T1000 (cell line): ENCODE results near the gene INHBB.
"Not testable (repeated sequence)": the region's sequence is repeated elsewhere in the genome, so short reads cannot be mapped to it uniquely, and the experiment has no call there.

Experiments
- DNase-seq: peaks from one replicate; lab custom pipeline; 2025; ENCODE audit warnings: mixed read lengths; lab: John Stamatoyannopoulos, UW

INHBB gene

DNA sequence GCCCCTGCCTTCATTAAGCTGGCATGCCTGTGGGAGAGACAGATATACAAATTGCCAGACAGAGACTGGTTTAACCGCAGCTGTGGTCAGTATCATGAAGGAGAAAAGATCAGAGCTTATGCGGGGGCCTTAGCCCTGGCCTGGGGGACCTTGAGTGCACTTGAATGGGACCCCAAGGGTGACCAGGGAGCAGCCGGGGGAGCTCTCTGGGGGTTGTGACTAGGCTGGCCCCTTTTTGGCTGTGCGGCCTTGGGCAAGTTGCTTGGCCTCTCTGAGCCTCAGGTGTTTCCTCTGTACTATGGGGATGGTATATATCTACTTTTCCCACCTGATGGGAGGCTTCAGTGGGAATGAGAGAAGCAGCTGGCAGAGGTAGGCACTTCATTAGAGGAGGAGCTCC is 35.7 kb downstream of the INHBB start:
- no peak for DNase-seq

DNA sequence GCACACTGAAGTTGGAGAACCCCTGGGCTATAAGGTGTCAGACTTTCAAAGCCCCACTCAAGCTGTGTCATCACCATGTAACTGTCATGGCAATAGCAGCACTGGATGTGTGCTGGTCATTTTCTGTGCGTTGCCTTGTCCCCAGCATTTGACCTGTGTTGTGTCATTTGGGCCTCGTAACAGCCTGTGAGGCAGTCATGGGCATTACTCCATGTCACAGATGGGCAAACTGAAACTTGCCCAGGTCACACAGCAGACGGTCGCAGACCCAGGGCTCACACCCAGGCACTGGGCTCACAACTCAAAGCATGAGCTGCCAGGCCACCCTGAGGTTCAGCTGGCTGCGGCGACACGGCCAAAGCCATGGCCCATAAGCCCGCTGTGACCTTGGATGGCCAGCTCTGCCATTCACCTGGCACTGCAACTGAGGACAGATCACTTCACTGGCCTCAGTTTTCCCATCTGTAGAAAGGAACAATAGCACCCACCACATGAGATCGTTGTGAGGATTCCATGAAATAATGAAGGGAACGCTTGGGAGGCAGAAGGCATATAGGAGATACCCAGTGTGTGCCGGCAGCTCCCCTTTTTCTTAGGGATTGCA is 36.7 kb downstream of the INHBB start:
- no peak for DNase-seq

DNA sequence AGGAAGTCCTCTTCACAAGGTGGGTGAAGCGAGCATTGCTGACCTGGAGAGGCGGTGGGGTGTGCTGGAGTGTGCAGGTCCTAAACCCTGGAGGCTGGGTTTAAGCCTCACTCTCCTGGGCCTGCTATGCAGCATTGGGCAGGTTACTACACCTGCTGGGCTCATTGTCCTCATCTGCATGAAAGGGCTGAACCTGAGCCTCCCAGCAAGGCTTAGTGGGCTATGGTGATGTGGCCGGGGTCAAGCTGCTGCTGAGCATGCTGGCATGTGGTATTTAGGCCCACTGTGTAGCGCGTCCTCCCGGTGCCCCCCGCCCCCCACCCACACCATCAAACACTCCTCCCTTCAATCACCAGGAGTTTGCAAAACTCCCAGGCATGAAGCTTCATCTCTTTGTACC is 37.3 kb downstream of the INHBB start:
- DNase-seq, result no peak

DNA sequence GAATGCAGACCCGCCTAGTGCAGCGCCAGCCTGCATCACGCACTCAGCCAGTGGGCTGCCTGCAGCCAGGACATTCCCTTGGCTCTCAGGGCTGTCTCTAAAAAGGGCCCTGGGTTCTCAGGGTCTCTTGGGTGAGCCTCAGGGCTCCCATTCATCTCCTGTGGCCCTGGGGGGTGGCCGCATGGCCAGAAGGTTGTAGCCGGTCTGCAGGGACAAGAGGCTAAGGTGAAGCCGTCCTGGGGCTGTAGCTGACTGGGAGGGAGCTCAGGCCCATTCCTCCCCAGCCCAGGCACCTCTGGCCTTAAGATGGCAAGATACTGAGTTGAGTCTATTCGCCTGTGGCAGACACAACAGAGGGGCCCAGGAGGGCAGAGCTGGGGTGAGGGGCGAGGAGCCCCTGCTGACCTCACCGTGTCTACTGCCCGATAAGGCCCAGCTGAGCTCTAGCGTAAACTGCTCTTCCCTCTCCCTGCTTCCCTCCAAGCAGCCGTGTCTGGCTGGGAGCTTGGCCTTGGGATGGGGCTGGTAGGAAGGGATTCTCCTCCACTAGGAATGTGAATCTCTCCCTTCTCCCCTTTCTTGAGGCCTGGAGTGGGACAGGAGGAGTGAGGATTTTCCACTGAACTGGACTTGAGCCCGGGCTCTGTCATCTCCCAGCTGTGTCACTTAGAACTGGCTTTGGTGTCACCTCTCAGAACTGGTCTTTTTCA is 37.9 kb downstream of the INHBB start:
- no peak for DNase-seq

DNA sequence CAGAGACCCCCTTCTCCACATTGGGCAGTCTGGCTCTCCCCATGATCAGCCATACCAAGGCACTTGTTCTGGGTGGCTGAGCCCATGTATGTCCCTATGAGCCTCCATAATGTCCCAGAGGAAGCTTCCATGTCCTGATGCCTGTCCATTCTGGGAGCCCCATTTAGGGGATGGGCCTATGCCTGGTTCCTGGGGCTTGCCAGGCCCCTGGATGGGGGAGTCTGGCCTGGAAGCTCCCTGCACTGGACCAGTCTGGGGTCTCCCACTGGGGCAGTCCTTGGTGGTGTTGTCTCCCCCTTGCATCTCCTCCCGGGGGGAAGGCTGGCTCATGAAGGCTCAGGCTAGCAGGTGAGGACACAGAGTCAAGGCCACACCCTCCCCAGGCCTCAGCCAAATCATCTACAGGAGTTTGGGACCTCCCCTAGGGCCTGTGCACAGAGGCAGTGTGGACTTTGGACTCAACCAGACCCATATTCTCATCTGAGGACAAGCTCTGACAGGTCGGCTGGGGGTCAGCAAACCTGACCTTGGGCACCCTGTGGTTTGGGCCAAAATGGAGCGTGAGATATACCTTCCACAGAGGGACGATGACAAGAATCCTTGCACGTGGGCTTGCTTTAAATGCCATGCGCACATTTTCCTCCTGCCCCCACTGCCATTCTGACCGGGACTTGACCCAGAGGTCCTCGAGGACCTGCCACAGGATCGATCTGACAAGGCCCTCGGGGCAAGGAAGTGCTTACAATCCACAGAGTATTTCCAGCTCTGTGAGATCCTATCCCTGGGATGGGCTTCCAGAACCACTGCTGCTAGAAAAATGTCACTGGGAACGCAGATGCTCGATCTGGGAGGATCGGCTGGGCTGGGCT is 38.8 kb downstream of the INHBB start:
- DNase-seq, result no peak

DNA sequence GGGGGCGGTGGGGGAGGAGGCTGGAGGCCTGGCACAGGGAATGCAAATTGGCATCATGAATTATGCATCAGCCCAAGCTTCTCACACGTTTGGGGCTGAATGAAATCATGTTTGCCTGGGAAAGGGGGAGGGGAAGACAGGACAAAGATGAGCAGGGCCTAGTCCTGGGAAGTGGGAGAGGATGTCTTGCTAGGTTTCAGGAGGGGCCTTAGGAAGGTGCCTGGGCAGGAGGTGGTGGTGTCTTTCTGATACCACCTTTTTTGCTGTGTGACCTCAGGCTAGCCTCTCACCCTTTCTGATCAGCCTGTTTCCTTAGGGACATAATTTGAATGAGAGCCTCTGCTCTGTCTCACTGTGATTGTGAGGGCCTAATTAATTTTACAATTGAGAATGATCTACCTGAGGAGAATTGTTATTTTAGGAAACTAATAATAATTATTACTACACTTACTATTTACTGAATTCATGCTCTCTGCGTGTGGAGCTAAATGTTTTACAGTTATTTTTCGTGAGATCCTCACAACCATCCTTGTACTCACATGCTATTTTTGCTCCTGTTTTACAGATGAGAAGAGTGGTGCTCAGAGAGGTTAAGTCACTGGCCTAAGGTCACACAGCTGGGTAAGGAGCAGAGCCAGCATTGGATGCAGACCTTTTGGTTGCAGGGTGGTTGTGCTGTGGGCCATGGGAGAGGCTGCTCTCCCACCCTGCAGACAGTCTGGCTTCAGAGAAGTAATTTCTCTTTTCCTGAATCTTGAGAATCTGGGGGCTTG is 39.6 kb downstream of the INHBB start:
- no peak for DNase-seq

DNA sequence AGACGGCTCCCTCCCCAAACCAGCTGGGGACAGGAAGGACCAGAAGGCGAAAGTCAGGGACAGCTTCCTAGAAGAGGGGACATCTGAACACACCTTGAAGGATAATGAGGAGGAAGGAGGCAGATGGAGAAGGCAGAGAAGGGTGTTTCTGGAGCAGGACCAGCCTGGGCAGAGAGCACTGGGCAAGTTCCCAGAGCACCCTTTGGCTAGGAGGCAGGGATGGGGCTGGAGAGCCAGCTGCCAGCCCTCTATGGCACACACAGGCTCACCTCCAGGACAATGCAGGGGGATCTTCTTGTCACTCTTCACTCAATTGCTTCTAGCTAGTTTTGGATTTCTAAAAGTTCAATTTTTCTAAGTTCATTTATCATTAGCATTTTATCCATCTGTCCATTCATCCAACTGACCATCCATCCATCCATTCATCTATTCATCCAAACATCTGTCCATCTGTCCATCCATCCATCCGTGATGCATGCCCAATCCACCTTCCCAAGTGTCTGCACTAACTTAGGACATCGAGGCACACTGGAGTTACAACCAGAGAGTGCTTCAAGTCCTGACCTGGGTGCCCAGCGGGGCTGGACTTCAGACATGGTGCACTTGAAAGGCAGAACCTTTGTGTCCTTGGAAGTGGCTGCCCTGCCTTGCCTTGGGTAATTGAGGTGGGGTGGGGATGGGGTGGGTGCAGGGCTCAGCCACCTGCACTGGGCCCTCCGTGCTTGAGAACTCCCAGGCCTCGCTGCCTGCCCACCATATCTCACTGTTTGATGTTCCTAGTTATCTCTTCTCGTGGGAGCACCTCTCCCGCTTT is 42.5 kb downstream of the INHBB start:
- no peak for DNase-seq

DNA sequence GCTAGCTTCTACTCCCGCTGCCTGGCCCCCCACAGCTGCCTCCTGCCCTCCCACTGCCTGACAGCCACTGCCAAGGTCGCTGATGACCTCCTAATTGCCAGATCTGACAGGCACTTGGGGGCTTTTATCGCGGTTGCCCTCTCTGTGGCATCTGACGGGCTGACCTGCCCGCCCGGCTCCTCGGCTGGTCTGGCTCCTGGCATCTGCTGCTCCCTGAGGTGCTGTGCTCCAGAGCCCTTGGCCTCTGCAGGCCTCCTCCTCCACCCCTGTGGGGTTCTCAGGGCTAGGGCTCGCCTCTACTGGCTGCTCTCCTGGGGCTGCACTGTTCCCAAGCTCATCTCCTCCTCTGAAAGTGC is 43.1 kb downstream of the INHBB start:
- no peak for DNase-seq

DNA sequence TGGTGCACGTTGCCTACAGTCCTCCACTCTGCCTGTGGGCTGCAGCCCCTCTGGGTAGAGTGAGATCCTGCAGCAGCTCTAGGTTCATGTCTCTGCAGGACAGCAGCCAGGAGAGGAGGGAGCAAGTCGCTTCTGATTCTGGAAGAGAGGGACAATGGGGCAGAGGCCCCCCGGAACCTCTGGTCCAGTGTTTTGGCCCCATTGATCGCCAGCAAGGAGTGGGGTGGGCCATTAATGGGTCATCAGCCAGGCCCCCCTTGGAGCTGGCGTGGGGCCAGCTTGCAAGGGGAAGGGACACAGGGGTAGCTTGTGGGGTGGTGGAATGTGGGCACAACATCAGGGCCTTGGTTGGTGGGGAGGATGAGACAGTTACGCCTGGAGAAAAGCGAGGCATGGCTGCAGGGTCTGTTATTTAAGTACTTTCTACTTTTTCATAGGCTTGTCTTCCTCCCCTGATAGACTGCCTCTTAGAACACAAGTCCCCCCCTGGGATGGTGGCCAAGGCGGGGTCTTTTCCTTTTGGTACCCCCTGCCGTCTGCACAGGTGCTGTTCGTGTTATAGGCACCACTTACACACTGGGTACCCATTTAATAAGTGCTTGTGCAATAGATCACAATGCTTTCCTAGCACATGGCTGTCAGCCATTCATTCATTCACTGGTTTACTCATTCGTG is 44.6 kb downstream of the INHBB start:
- no peak for DNase-seq

DNA sequence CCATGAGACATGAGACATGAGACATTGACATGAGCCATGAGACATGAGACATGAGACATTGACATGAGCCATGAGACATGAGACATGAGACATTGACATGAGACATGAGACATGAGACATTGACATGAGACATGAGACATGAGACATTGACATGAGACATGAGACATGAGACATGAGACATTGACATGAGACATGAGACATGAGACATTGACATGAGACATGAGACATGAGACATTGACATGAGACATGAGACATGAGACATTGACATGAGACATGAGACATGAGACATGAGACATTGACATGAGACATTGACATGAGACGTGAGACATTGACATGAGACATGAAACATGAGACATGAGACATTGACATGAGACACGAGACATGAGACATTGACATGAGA is 45.4 kb downstream of the INHBB start:
- DNase-seq, result not testable (repeated sequence)

DNA sequence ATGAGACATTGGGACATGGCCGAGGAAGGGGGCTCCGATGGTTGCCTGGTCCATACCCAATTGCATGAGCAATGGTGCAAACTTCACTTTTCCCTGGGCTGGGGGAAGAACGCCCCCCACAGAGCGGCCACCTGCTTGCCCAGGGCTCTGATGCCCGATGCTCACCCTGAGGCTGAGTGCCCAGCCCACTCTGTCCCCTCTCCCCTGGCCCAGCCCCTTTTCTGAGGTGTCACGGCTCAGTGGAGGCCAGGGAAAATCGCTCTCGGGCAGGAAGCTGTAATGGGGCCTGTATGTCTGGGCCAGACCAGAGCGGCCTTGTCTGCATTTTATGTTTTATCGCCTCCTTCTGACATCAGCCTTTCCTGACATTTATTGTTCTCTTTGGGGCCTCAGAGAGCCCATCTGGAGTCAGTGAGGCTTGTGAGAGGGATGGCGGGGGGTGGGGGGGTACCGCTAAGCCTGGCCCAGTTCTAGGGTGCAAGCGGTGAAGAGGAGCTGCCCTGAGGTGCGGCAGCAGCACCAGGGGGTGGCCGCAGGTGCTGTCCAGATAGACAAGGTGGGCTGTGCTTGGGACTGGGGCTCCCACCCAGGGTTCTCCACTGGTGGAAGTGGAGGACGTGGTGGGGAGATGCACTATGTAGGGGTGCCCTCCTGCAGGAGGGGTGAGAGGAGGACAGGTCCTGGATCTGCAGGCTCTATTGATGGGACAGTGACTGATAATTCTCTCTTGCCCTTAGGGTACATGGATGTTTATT is 46.2 kb downstream of the INHBB start:
- DNase-seq, result no peak

DNA sequence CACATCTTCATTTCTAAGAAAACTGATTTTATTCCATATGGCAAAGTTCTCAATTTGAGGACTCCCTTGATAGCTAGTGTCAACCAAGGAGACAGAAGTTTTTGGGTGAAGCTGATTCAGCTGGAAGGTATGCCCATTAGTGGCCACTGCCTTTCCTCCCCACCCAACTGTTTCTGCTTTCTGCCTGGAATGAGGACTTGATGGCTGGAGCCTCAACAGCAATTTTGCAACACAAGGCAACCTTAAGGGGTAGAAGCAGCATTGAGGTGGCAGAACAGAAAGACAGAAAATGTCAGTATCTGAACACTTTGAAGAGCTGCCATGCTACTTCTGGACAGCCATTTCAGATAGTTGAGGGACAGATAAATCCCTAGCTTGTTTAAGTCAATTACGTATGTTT is 47.0 kb downstream of the INHBB start:
- no peak for DNase-seq

DNA sequence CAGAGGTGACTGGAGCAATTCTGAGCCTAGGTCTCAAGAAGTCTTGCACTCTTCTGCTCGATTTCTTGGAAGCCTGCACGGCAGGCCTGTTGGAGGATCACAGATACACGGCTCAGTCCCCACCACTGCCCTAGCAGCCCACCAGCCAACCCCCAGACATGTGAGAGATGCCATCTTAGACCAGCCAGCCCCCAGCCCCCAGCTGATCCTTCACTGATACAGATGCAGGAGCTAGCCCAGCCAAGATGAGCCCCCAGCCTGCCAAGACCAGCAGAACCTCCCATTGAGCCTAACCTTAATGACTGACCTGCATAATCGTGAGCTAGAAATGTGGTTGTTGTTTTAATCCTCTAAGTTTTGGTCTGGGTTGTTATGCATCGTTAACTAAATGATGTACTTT is 47.5 kb downstream of the INHBB start:
- DNase-seq, result no peak

DNA sequence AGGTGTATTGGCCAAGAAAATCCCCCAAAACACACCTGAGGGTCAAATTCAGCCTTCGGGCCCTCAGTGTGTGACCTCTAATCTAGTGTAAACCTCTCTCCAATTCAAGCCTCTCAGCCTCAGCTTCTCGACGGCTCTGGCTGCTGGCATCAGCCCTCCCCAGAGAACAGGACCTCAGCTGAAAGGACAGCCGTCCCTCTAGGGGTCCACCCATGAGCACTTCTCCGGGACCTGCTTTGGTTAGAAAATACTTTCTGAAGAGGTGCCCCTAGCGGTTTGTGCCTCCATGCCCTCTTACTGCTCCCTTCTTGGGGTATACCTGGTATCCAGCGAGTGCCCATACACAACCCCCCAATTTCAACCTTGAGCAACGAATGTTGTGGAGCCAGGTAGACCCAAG is 48.8 kb downstream of the INHBB start:
- DNase-seq, result no peak

DNA sequence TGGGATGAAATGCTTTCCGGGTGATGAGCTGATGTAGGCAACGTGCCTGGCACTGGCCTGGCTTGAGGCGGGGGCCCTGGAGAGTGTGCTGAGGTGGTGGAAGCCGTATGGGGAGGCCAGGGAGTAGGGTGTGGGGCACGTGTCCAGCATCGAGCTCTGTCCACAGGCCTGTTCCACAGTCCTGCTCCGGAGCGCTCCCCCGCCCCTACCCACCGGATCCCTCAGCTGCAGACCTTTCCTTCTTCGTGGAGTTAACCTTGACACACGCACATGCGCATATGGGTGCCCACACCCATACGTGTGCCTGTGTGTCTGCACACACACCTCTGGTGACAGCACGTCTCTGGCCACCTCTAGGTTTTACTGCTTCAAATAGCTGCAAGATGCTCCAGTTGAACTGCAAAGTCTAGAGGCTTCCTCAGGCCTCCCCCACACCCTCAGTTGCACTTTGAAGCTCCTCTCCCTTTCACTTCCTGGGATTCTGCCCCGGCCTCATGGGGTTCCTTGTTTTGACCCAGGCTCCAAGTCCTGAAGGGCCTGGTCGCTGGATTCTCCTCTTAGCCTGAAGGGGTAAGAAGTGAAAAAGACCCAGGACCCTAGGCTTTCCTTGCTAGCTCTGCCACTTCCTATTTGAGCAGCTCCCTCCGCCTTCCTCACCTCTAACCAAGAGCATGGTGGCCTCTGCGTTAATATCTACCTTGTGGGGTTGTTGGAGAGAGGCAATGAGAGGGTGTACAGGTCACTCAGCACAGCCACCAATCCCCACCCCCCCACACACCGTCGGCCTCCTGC is 49.5 kb downstream of the INHBB start:
- no peak for DNase-seq

DNA sequence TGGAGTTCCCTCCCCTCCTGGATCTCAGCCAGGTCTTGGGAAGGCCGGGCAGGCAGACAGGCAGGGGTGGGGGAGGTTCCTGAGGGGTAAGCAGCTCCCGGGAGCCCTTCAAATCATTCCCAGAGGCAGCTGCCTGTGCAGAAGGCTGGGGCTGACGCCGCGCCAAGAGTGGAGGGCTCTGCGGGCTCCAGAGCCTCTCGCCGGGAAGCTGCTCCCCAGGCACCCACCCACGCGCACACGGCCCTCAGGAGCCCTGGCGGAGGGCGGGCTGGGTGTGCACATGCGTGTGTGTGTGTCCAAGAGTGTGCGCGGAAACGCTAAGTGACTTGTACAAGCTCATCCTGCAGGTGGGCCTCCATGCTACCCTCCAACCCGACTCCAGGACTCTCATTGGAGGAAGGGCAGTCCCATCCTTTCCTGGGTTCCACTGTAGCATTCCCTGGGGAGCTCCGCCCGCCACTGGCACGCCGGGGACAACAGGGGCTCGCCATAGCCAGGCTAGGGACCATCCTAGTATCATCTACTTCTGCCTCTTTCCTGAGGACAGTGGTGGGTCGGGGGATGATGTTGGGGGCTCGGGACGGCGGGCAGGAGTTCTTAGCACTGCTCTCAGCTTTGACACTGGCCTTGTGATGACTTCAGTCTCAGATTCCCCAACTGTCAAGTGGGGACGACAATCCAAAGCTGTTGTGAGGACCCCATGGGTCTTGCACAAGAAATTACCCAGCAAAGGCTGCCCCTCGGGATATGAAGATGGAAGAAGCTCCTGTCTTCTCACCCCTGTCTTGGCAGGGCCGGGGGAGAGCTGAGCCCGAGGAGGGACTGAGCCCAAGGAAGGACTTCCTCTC is 50.3 kb downstream of the INHBB start:
- DNase-seq, result no peak

DNA sequence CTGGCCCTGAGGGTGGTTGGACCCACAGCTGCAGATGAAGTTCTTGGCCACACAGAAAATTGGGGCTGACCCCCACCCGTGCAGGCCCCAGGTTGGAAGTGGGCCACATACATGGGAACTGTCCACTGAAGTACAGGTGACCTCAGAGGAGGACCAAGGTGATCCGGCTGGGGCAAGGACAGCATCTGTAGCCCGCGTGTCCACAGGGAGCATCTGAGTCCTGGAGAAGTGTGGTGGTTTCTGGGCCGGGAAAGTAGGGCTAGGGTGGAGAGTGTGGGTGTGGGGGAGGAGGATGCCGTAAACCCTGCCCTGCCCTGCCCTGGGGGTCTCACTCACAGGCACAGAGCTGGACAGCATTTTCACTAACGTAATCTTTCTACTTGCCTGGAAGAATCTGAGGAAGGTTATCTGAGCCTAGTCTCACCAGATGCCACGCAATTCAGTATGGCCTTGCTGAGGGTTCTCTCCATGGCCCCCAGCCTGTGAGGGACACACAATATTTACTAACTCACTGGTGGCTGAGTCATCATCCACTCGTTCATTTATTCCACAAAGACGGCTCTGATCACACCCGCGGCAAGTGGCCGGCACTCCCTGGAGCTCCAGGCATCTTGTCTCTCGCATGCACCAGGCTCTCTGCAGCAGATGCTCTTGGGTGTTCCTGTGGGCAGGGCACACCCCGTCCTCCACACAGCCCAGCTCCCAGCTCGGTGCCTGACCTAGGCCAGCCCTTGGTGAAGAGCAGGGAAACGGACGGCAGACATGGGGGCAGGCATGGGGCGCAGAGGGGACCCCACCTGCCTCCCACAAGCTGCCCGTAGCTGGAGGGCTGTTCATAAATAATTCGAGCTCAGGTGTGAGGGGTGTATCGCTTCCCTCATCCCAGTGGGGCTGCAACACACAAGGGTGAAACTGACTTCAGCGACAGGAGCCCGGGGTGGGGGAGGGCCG is 51.2 kb downstream of the INHBB start:
- peak; percentile 54 for DNase-seq
